ENCODE data around the gene TLE6. TPM values are rescaled to one million over a fixed set of nuclear protein-coding genes. Genes with fewer than 3 reads are reported as not detected.
A peak's percentile ranks its signal among the peaks of the same experiment; 100 is the strongest.

The TLE6 gene
- polyA plus RNA-seq, 3 donors, result 8.1 to 10.4 (median 8.3) TPM

- DNase-seq (ENCODE audit: extremely low read depth in 1 of 11, low read depth in 9 of 11, low spot score in 4 of 11), result no peak
These were observed 42.0 kb downstream of the TLE6 start for GRCh38 chr19:3019211-3019854.

- DNase-seq (ENCODE audit: extremely low read depth in 1 of 11, low read depth in 9 of 11, low spot score in 4 of 11), result no peak
These were observed 43.1 kb downstream of the TLE6 start for GRCh38 chr19:3020321-3020960.

- DNase-seq (ENCODE audit: extremely low read depth in 1 of 11, low read depth in 9 of 11, low spot score in 4 of 11), result no peak
These were observed 47.1 kb downstream of the TLE6 start for GRCh38 chr19:3024509-3024869.

- DNase-seq (ENCODE audit: extremely low read depth in 1 of 11, low read depth in 9 of 11, low spot score in 4 of 11), result no peak
These were observed 47.6 kb downstream of the TLE6 start for GRCh38 chr19:3024870-3025548.

GRCh38 chr19:3025549-3025886, 48.2 kb downstream of the TLE6 start:
- no peak for DNase-seq (ENCODE audit: extremely low read depth in 1 of 11, low read depth in 9 of 11, low spot score in 4 of 11)

GRCh38 chr19:3026768-3027167, 49.4 kb downstream of the TLE6 start:
- no peak for DNase-seq (ENCODE audit: extremely low read depth in 1 of 11, low read depth in 9 of 11, low spot score in 4 of 11)

- DNase-seq (ENCODE audit: extremely low read depth in 1 of 11, low read depth in 9 of 11, low spot score in 4 of 11), result no peak
These were observed 49.9 kb downstream of the TLE6 start for GRCh38 chr19:3027292-3027691.

GRCh38 chr19:3027981-3028304, 50.6 kb downstream of the TLE6 start:
- DNase-seq (ENCODE audit: extremely low read depth in 1 of 11, low read depth in 9 of 11, low spot score in 4 of 11), result no peak

- no peak for DNase-seq (ENCODE audit: extremely low read depth in 1 of 11, low read depth in 9 of 11, low spot score in 4 of 11)
These were observed 51.1 kb downstream of the TLE6 start for GRCh38 chr19:3028305-3029064.

- DNase-seq (ENCODE audit: extremely low read depth in 1 of 11, low read depth in 9 of 11, low spot score in 4 of 11), result no peak
These were observed 51.9 kb downstream of the TLE6 start, which contains the start of gene TLE2 for GRCh38 chr19:3029065-3029923. Gene TLE2, minus strand, starts transcription at chr19:3029280. Its CDS starts 376 bp downstream, at chr19:3028904.

GRCh38 chr19:3031607-3031867, 54.2 kb downstream of the TLE6 start:
- no peak for DNase-seq (ENCODE audit: extremely low read depth in 1 of 11, low read depth in 9 of 11, low spot score in 4 of 11)

GRCh38 chr19:3033595-3034405, 56.4 kb downstream of the TLE6 start:
- no peak for DNase-seq (ENCODE audit: extremely low read depth in 1 of 11, low read depth in 9 of 11, low spot score in 4 of 11)

GRCh38 chr19:3034406-3034655, 57.0 kb downstream of the TLE6 start:
- no peak for DNase-seq (ENCODE audit: extremely low read depth in 1 of 11, low read depth in 9 of 11, low spot score in 4 of 11)

- DNase-seq (ENCODE audit: extremely low read depth in 1 of 11, low read depth in 9 of 11, low spot score in 4 of 11), result no peak
These were observed 57.5 kb downstream of the TLE6 start for GRCh38 chr19:3034656-3035541.

- DNase-seq (ENCODE audit: extremely low read depth in 1 of 11, low read depth in 9 of 11, low spot score in 4 of 11), result peak; percentile 99 to 100 (median 99)
These were observed 58.3 kb downstream of the TLE6 start for GRCh38 chr19:3035542-3036118.

- peak; percentile 84 to 95 (median 93) for DNase-seq (ENCODE audit: extremely low read depth in 1 of 11, low read depth in 9 of 11, low spot score in 4 of 11)
These were observed 59.0 kb downstream of the TLE6 start for GRCh38 chr19:3036119-3036976.

Data from renal cortex interstitium (tissue), 11 donors.